ENCODE measurements around the gene CHCHD6.

Gene CHCHD6

GRCh38 chr3:126703512-126704493 is at the start of gene CHCHD6:
Gene CHCHD6 (plus strand): TSS chr3:126704240. CDS start chr3:126704313, 73 bp downstream.
- FAIRE-seq: no peak

- FAIRE-seq: no peak
Observed at GRCh38 chr3:126654571-126655383, 49.3 kb upstream of the CHCHD6 start, which contains the start of gene TXNRD3. Gene TXNRD3 (minus strand): TSS chr3:126655124.

- no peak for FAIRE-seq
Observed at GRCh38 chr3:126655887-126656286, 48.2 kb upstream of the CHCHD6 start.

- FAIRE-seq: no peak
Observed at GRCh38 chr3:126656371-126657134, 47.5 kb upstream of the CHCHD6 start.

GRCh38 chr3:126657901-126658300 is 46.1 kb upstream of the CHCHD6 start:
- FAIRE-seq: no peak

GRCh38 chr3:126658584-126658983 is 45.5 kb upstream of the CHCHD6 start:
- no peak for FAIRE-seq

- no peak for FAIRE-seq
Observed at GRCh38 chr3:126659915-126660886, 43.8 kb upstream of the CHCHD6 start.

GRCh38 chr3:126661532-126662364 is 42.3 kb upstream of the CHCHD6 start:
- FAIRE-seq: no peak

- FAIRE-seq: no peak
Observed at GRCh38 chr3:126663257-126663656, 40.8 kb upstream of the CHCHD6 start.

- no peak for FAIRE-seq
Observed at GRCh38 chr3:126663750-126664149, 40.3 kb upstream of the CHCHD6 start.

GRCh38 chr3:126664591-126665214 is 39.3 kb upstream of the CHCHD6 start:
- FAIRE-seq: no peak

- FAIRE-seq: no peak
Observed at GRCh38 chr3:126665221-126665936, 38.7 kb upstream of the CHCHD6 start.

GRCh38 chr3:126665959-126666657 is 37.9 kb upstream of the CHCHD6 start:
- no peak for FAIRE-seq

GRCh38 chr3:126666658-126667528 is 37.1 kb upstream of the CHCHD6 start:
- no peak for FAIRE-seq

GRCh38 chr3:126667631-126668449 is 36.2 kb upstream of the CHCHD6 start:
- FAIRE-seq: no peak
